Measurements from ENCODE around the gene SEC11A.

The SEC11A gene

DNA sequence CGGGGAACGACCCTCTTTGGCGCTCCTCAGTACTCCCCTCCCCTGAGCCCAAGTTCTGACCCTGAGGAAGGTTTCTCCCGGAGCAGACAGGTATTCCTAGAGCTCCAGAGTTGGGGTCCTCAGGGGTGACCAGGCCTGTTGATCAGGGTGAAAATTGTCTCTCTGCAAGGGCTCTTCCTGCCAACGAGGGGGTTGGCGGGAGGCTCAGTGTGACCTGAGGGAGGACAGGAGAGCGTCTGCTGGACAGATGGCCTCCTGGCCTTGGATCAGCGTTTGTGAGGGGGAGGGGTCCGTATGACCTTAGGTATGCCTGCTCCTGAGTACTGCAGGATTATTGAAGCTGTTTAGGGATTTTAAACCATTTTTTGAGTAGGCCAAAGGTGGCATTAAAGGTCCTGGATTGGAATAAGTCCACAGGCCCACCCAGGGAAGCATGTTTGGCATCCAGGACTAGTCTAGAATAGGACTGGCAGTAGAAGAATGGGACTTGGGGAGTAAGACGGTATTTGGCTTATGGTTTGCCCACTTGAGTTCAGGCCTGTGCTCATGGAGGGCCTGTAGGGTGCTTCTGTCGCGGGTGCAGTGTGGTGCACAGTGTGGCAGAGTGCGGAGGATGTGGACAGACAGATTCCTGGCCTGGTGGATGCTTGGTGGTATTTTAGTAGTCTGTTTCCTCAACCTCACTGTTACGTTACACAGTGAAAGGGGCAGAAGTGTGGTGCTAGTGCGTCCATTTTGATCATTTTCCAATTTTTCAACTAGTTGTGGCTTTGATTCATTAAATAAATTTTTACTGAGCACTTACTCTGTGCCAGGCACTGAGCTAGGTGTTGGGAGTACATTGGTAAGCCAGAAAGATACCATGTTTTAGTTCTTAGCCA lies 33.4 kb upstream of the SEC11A start:
- H3K9me3 ChIP-seq (ENCODE audit: insufficient read depth, low read length, severe bottlenecking), result no peaks in the 10 kb centered on the region
- peak; percentile 67 for ATAC-seq (ENCODE audit: insufficient read depth, low read depth)
- TF ChIP-seq EZH2 (IDR thresholded peaks at IDR 0.05; ENCODE audit: borderline replicate concordance, low read depth, low read length, severe bottlenecking), result no peak
- TF ChIP-seq, protein P1, sequence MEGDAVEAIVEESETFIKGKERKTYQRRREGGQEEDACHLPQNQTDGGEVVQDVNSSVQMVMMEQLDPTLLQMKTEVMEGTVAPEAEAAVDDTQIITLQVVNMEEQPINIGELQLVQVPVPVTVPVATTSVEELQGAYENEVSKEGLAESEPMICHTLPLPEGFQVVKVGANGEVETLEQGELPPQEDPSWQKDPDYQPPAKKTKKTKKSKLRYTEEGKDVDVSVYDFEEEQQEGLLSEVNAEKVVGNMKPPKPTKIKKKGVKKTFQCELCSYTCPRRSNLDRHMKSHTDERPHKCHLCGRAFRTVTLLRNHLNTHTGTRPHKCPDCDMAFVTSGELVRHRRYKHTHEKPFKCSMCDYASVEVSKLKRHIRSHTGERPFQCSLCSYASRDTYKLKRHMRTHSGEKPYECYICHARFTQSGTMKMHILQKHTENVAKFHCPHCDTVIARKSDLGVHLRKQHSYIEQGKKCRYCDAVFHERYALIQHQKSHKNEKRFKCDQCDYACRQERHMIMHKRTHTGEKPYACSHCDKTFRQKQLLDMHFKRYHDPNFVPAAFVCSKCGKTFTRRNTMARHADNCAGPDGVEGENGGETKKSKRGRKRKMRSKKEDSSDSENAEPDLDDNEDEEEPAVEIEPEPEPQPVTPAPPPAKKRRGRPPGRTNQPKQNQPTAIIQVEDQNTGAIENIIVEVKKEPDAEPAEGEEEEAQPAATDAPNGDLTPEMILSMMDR (IDR thresholded peaks at IDR 0.05; ENCODE audit: borderline replicate concordance, extremely low read depth, low read length, poor library complexity, severe bottlenecking), result peak; percentile 25
- peaks cover 40% of the 10 kb centered on the region for H3K4me1 ChIP-seq (ENCODE audit: insufficient read depth, low read length)
- H3K79me2 ChIP-seq (ENCODE audit: insufficient read depth, low read length), result peaks cover 66% of the 10 kb centered on the region
- H3K4me2 ChIP-seq (ENCODE audit: insufficient read depth, low read length), result peak overlapping the region; percentile 98
- H3K27ac ChIP-seq (ENCODE audit: low read length), result peak overlapping the region; percentile 86
- peak overlapping the region; percentile 95 to 99 for H3K4me3 ChIP-seq (ENCODE audit: low read depth in 1 of 2, low read length in 2 of 2)
- peaks cover 24% of the 10 kb centered on the region for H4K20me1 ChIP-seq (ENCODE audit: insufficient read depth, low read length)
- H3K27me3 ChIP-seq (ENCODE audit: insufficient read depth, low read length, poor library complexity), result no peaks in the 10 kb centered on the region
- peak overlapping the region; percentile 85 for H3K9ac ChIP-seq (ENCODE audit: low read depth, low read length)
- peak; percentile 62 for DNase-seq
- peak overlapping the region; percentile 61 for H2AFZ ChIP-seq (ENCODE audit: low read depth, low read length)
- no peaks in the 10 kb centered on the region; the same call in none of the 2 replicates for H3K36me3 ChIP-seq (ENCODE audit: insufficient read depth, low read length)

DNA sequence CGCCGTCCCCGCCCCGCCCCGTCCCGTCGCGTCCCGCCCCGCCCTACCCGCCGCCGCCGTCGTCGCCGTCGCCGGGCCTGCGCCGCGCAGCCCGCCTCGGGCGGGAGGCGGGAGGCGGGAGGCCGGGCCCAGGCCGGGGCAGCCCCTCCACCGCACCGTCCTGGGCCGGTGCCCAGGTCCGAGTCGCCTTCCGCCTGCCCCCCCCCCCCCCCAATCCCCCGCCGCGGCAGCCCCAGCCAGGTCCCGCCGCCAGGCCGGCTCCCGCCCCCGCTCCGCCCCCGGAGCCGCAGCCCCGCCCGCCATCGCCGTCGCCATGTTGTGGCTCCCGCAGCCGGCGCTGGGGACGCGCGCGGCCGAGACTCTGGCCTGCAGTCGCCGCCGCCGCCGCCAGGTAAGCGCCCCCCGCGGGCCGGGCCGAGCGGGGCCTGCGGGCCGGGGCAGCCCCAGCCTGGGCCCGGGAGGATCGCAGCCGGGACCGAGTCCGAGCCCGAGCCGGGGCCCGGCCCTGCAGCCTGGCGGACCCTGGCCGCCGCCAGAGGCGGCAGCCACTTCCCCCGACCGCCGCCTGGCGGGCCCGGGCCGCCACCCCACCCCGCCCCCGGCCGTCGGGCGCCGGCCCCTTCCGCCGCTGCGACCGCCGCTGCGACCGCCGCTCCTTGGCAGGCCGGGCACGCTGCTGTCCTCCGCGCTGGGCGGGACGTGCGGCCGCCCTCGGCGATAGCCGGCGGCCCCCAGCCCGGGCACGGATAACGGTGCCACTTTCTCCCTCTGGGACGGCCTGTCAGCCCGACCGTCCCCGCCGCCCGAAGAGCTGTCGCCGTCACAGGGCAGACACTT lies 32.6 kb upstream of the SEC11A start, which contains the start of gene ZNF592:
ZNF592 (plus strand) TSS at position 319 of the 837 bp plus-strand sequence. CDS start 34,084 bp downstream, outside the sequence.
- no peaks in the 10 kb centered on the region; the same call in 1 of the 2 replicates for H3K36me3 ChIP-seq (ENCODE audit: insufficient read depth, low read length)
- peak within 1 kb of the TSS; percentile 85 for H3K9ac ChIP-seq (ENCODE audit: low read depth, low read length)
- DNase-seq (peak; percentile 74), ATAC-seq (ENCODE audit: insufficient read depth, low read depth) (peak; percentile 66)
- peak within 1 kb of the TSS; percentile 97 for H2AFZ ChIP-seq (ENCODE audit: low read depth, low read length)
- H3K27ac ChIP-seq (ENCODE audit: low read length), result peak within 1 kb of the TSS; percentile 86
- no peak for TF ChIP-seq EZH2 (IDR thresholded peaks at IDR 0.05; ENCODE audit: borderline replicate concordance, low read depth, low read length, severe bottlenecking)
- TF ChIP-seq, protein P1 (IDR thresholded peaks at IDR 0.05; ENCODE audit: borderline replicate concordance, extremely low read depth, low read length, poor library complexity, severe bottlenecking), result peak; percentile 14
- no peaks in the 10 kb centered on the region for H3K27me3 ChIP-seq (ENCODE audit: insufficient read depth, low read length, poor library complexity)
- H3K4me3 ChIP-seq (ENCODE audit: low read depth in 1 of 2, low read length in 2 of 2), result peak within 1 kb of the TSS; percentile 95 to 99
- peak within 1 kb of the TSS; percentile 98 for H3K4me2 ChIP-seq (ENCODE audit: insufficient read depth, low read length)
- peaks cover 20% of the 10 kb centered on the region for H4K20me1 ChIP-seq (ENCODE audit: insufficient read depth, low read length)
- H3K4me1 ChIP-seq (ENCODE audit: insufficient read depth, low read length), result peaks cover 40% of the 10 kb centered on the region
- H3K9me3 ChIP-seq (ENCODE audit: insufficient read depth, low read length, severe bottlenecking), result no peaks in the 10 kb centered on the region
- peaks cover 58% of the 10 kb centered on the region for H3K79me2 ChIP-seq (ENCODE audit: insufficient read depth, low read length)

- Histone ChIP-seq H3K9me3 (ENCODE audit: insufficient read depth, low read length, severe bottlenecking) (no peaks in the 10 kb centered on the region), H3K4me3 (ENCODE audit: low read depth in 1 of 2, low read length in 2 of 2) (peak overlapping the region; percentile 50 to 99), H3K4me2 (ENCODE audit: insufficient read depth, low read length) (peak overlapping the region; percentile 93), H3K79me2 (ENCODE audit: insufficient read depth, low read length) (peaks cover 50% of the 10 kb centered on the region), H4K20me1 (ENCODE audit: insufficient read depth, low read length) (peaks cover 15% of the 10 kb centered on the region), H3K27me3 (ENCODE audit: insufficient read depth, low read length, poor library complexity) (no peaks in the 10 kb centered on the region), H3K4me1 (ENCODE audit: insufficient read depth, low read length) (peaks cover 40% of the 10 kb centered on the region), H2AFZ (ENCODE audit: low read depth, low read length) (peak overlapping the region; percentile 97), H3K36me3 (ENCODE audit: insufficient read depth, low read length) (no peaks in the 10 kb centered on the region; the same call in 1 of the 2 replicates), H3K27ac (ENCODE audit: low read length) (peak overlapping the region; percentile 81), H3K9ac (ENCODE audit: low read depth, low read length) (peak overlapping the region; percentile 85)
- ATAC-seq (ENCODE audit: insufficient read depth, low read depth) (peak; percentile 74), DNase-seq (peak; percentile 70)
- TF ChIP-seq, protein P1 (IDR thresholded peaks at IDR 0.05; ENCODE audit: borderline replicate concordance, extremely low read depth, low read length, poor library complexity, severe bottlenecking), result peak; percentile 19
- TF ChIP-seq EZH2 (IDR thresholded peaks at IDR 0.05; ENCODE audit: borderline replicate concordance, low read depth, low read length, severe bottlenecking), result no peak
These were observed 31.7 kb upstream of the SEC11A start for GRCh38 chr15:84747416-84748273.
